Tibial artery (tissue), 4 donors: Measurements from ENCODE around the gene DLG5.

Source experiments
- DNase-seq, 2 donors: peaks; one replicate each; pipeline ENCODE4 v3.0.0-alpha.2; 2019
- H3K27ac ChIP-seq, 2 donors: fragments of 200-600 bp; sonication (generic) in 1 of 2; 1 replicate in 1 of 2; 2 replicates in 1 of 2; pipeline ENCODE4 v1.5.1; 2018 to 2019; ENCODE audit warnings: mild to moderate bottlenecking in 1 of 2
- H3K27me3 ChIP-seq, 2 donors: fragments of 200-600 bp; sonication (generic) in 1 of 2; one replicate each; pipeline versions ENCODE4 v1.5.1 to v1.6.0; 2016 to 2019
- H3K36me3 ChIP-seq, 3 donors: fragments of 200-600 bp; sonication (generic) in 2 of 3; one replicate each; pipeline ENCODE4 v1.5.1; 2016 to 2019; ENCODE audit warnings: mild to moderate bottlenecking in 2 of 3
- H3K4me1 ChIP-seq, 4 donors: fragments of 200-600 bp; sonication (generic) in 2 of 4; 1 replicate in 3 of 4; 2 replicates in 1 of 4; pipeline ENCODE4 v1.5.1; 2016 to 2019
- H3K4me3 ChIP-seq, 2 donors: fragments of 200-600 bp; sonication (generic) in 1 of 2; 1 replicate in 1 of 2; 2 replicates in 1 of 2; pipeline ENCODE4 v1.5.1; 2018 to 2019; ENCODE audit warnings: mild to moderate bottlenecking in 2 of 2
- H3K9me3 ChIP-seq, 3 donors: fragments of 200-600 bp; sonication (generic) in 1 of 3; one replicate each; pipeline ENCODE4 v1.5.1; 2016 to 2019
- CTCF ChIP-seq, 2 experiments: fragments of 200-600 bp in 1 of 2; fragments of 450-650 bp in 1 of 2; IDR thresholded peaks; one replicate each; pipeline ENCODE4 v1.5.1; 2017 to 2019; ENCODE audit warnings: antibody characterized with exemption in 2 of 2, mild to moderate bottlenecking in 1 of 2, moderate library complexity in 1 of 2
- intact Hi-C: fragments of 100-400 bp; cut with DNase I; formaldehyde crosslinking; loops from one replicate; pipeline ENCODE4 v1.15.0; 2023; ENCODE audit warnings: low total_unique reads

DLG5 gene

GRCh38 chr10:77784856-77785255, 141.7 kb downstream of the DLG5 start:
- H3K27me3 ChIP-seq: no peaks in the 10 kb centered on the region
- no peaks in the 10 kb centered on the region for H3K9me3 ChIP-seq
- no peak overlapping the region for H3K27ac ChIP-seq
- H3K4me1 ChIP-seq: no peaks in the 10 kb centered on the region
- no peak for TF ChIP-seq CTCF (IDR thresholded peaks at IDR 0.05)
- H3K36me3 ChIP-seq: peaks cover 28 to 83% (median 62%) of the 10 kb centered on the region in 3 donors
- intact Hi-C loops: no loop called here
- DNase-seq: no peak
- H3K4me3 ChIP-seq: no peak overlapping the region

- no peak for TF ChIP-seq CTCF (IDR thresholded peaks at IDR 0.05)
- H3K36me3 ChIP-seq: peaks cover 24 to 65% (median 56%) of the 10 kb centered on the region in 3 donors
- no peak overlapping the region for H3K4me3 ChIP-seq
- peaks cover 0 to under 1% (median 0%) of the 10 kb centered on the region in 3 donors for H3K9me3 ChIP-seq
- no peak for DNase-seq
- no peaks in the 10 kb centered on the region for H3K27me3 ChIP-seq
- intact Hi-C loops: no loop called here
- no peak overlapping the region for H3K27ac ChIP-seq
- H3K4me1 ChIP-seq: no peaks in the 10 kb centered on the region
Measured at GRCh38 chr10:77782328-77783061, 144.1 kb downstream of the DLG5 start.

- intact Hi-C loops: no loop called here
- TF ChIP-seq CTCF (IDR thresholded peaks at IDR 0.05): no peak
- peaks cover 0 to 8% (median 6%) of the 10 kb centered on the region in 3 donors for H3K9me3 ChIP-seq
- H3K27ac ChIP-seq: no peak overlapping the region
- no peak overlapping the region for H3K4me3 ChIP-seq
- peaks cover 16 to 57% (median 57%) of the 10 kb centered on the region in 3 donors for H3K36me3 ChIP-seq
- no peaks in the 10 kb centered on the region for H3K27me3 ChIP-seq
- peak in 1 of 2 donors; percentile 47 for DNase-seq
- H3K4me1 ChIP-seq: no peaks in the 10 kb centered on the region
Measured at GRCh38 chr10:77781451-77782327, 144.9 kb downstream of the DLG5 start.

- TF ChIP-seq CTCF (IDR thresholded peaks at IDR 0.05): no peak
- intact Hi-C loops: no loop called here
- H3K9me3 ChIP-seq: peaks cover 0 to 12% (median 10%) of the 10 kb centered on the region in 3 donors
- H3K27ac ChIP-seq: no peak overlapping the region
- H3K4me3 ChIP-seq: no peak overlapping the region
- H3K36me3 ChIP-seq: peaks cover 9 to 53% (median 45%) of the 10 kb centered on the region in 3 donors
- DNase-seq: no peak
- no peaks in the 10 kb centered on the region for H3K27me3 ChIP-seq
- no peaks in the 10 kb centered on the region for H3K4me1 ChIP-seq
Measured at GRCh38 chr10:77780180-77780579, 146.4 kb downstream of the DLG5 start.

GRCh38 chr10:77776487-77776886, 150.1 kb downstream of the DLG5 start:
- no peak for TF ChIP-seq CTCF (IDR thresholded peaks at IDR 0.05)
- H3K36me3 ChIP-seq: peaks cover 0 to 36% (median 21%) of the 10 kb centered on the region in 3 donors
- intact Hi-C loops: no loop called here
- no peak overlapping the region for H3K27ac ChIP-seq
- peaks cover 0 to 12% (median 10%) of the 10 kb centered on the region in 3 donors for H3K9me3 ChIP-seq
- H3K4me3 ChIP-seq: no peak overlapping the region
- no peak for DNase-seq
- H3K27me3 ChIP-seq: no peaks in the 10 kb centered on the region
- no peaks in the 10 kb centered on the region for H3K4me1 ChIP-seq
